22Rv1 (cell line): ENCODE results near the gene ST8SIA1.

ENCODE experiments used
- CTCF ChIP-seq: fragments of 450-650 bp; IDR thresholded peaks from 2 replicates; pipeline ENCODE4 v1.5.1; 2017; ENCODE audit warnings: mild to moderate bottlenecking
- ZFX ChIP-seq: fragments of 450-650 bp; IDR thresholded peaks from 2 replicates; pipeline ENCODE4 v1.6.1; 2017; ENCODE audit warnings: antibody characterized with exemption, borderline replicate concordance

- TF ChIP-seq ZFX (no peak), CTCF (no peak)
These were observed 28.2 kb downstream of the ST8SIA1 start for GRCh38 chr12:22306311-22306710.
